Measurements from ENCODE around the gene ADGRD1.

The ADGRD1 gene

GRCh38 chr12:131090274-131091210, 136.8 kb downstream of the ADGRD1 start:
- no peak overlapping the region for H3K27ac ChIP-seq (ENCODE audit: low read depth, low read length)
- no peak overlapping the region for H3K9ac ChIP-seq (ENCODE audit: low read depth in 1 of 2, low read length in 2 of 2)
- H3K4me1 ChIP-seq (ENCODE audit: control insufficient read depth in 1 of 2, insufficient read depth in 2 of 2, low read length in 2 of 2): peaks cover 0 to 8% of the 10 kb centered on the region in 2 donors
- H3K9me3 ChIP-seq (ENCODE audit: control insufficient read depth in 1 of 2, low read length in 2 of 2): no peaks in the 10 kb centered on the region
- no peak overlapping the region for H3K4me3 ChIP-seq (ENCODE audit: low read depth in 1 of 2, low read length in 2 of 2)
- H3K27me3 ChIP-seq (ENCODE audit: control insufficient read depth in 1 of 2, insufficient read depth in 2 of 2, low read length in 2 of 2): no peaks in the 10 kb centered on the region
- H3K36me3 ChIP-seq (ENCODE audit: control insufficient read depth in 1 of 2, insufficient read depth in 2 of 2, low read length in 2 of 2): no peaks in the 10 kb centered on the region

- Histone ChIP-seq H3K4me1 (ENCODE audit: control insufficient read depth in 1 of 2, insufficient read depth in 2 of 2, low read length in 2 of 2) (peaks cover 0 to 8% of the 10 kb centered on the region in 2 donors), H3K9me3 (ENCODE audit: control insufficient read depth in 1 of 2, low read length in 2 of 2) (no peaks in the 10 kb centered on the region), H3K36me3 (ENCODE audit: control insufficient read depth in 1 of 2, insufficient read depth in 2 of 2, low read length in 2 of 2) (no peaks in the 10 kb centered on the region), H3K27ac (ENCODE audit: low read depth, low read length) (no peak overlapping the region), H3K9ac (ENCODE audit: low read depth in 1 of 2, low read length in 2 of 2) (no peak overlapping the region), H3K4me3 (ENCODE audit: low read depth in 1 of 2, low read length in 2 of 2) (no peak overlapping the region), H3K27me3 (ENCODE audit: control insufficient read depth in 1 of 2, insufficient read depth in 2 of 2, low read length in 2 of 2) (no peaks in the 10 kb centered on the region)
Observed at GRCh38 chr12:131091413-131091975, 137.8 kb downstream of the ADGRD1 start.

DNA sequence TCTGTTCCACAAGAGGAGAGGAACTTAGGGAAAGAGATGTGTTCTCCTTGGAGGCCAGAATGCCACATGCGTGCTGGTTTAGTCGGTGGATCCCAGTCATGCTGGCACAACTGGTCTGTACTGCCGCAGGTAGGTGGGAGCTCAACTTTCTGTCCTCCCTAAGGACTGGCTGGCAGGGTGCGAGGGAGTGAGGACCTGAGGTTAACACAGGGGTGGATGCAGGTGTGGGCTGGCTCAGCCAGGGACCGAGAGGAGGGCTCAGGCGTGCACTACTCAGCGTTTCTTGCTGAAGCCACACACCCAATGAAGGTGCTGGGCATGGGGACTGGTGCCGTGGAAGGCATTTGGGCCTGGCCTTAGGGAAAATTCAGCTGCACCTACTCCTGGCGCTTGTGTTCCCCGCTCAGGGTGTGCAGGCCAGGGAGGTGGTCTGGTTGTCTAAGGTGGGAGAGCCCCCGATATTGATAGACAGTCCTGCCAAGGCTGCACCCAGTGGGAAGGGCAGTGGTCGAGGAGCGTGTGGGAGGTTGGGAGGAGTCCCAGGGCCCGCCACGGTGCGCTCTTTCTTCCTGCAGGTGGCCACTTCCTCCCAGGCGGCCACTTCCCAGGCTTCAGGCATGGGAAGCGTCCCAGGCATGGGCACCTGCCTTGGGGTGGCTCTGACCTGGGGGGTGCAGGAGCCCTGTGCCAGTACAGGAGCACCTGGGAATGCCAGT, 138.4 kb downstream of the ADGRD1 start:
- H3K9ac ChIP-seq (ENCODE audit: low read depth in 1 of 2, low read length in 2 of 2): no peak overlapping the region
- H3K9me3 ChIP-seq (ENCODE audit: control insufficient read depth in 1 of 2, low read length in 2 of 2): no peaks in the 10 kb centered on the region
- no peak overlapping the region for H3K4me3 ChIP-seq (ENCODE audit: low read depth in 1 of 2, low read length in 2 of 2)
- H3K27ac ChIP-seq (ENCODE audit: low read depth, low read length): no peak overlapping the region
- no peaks in the 10 kb centered on the region for H3K36me3 ChIP-seq (ENCODE audit: control insufficient read depth in 1 of 2, insufficient read depth in 2 of 2, low read length in 2 of 2)
- H3K27me3 ChIP-seq (ENCODE audit: control insufficient read depth in 1 of 2, insufficient read depth in 2 of 2, low read length in 2 of 2): no peaks in the 10 kb centered on the region
- peaks cover 0 to 8% of the 10 kb centered on the region in 2 donors for H3K4me1 ChIP-seq (ENCODE audit: control insufficient read depth in 1 of 2, insufficient read depth in 2 of 2, low read length in 2 of 2)

DNA sequence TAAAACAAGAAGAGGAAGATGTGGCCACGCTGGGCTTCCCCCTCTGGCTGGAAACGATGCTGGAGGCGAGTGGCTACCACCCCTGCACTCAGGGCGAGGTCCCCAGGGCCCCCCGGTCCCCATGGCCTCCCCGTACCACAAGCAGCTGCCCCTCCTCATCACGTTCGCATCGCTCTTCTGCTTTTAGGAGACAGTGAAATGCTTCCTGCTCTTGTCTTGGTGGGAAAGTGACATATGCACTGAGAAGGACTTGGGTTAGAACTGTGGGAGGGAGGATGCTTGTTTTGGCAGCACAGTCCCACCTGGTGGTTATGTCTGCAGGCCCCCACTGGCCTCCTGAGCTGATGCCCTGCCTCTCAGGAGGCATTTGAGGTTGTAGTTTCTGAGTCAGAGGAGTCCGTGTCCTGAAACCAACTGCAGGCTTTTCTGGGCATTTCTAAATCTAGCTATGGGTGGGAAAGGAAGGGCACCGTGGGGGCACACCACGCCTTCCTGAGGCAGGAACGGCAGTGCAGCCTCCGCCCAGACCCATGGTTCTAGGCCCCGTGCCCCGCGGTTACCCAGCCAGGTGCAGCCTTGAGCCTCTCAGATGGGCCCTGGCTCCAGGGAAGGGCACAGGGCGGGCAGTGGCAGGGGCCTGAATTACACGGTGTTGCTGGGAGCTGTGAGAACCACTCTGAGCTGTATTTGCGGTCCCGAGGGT, 139.3 kb downstream of the ADGRD1 start:
- Histone ChIP-seq H3K9ac (ENCODE audit: low read depth in 1 of 2, low read length in 2 of 2) (no peak overlapping the region), H3K36me3 (ENCODE audit: control insufficient read depth in 1 of 2, insufficient read depth in 2 of 2, low read length in 2 of 2) (no peaks in the 10 kb centered on the region), H3K27ac (ENCODE audit: low read depth, low read length) (no peak overlapping the region), H3K4me3 (ENCODE audit: low read depth in 1 of 2, low read length in 2 of 2) (no peak overlapping the region), H3K9me3 (ENCODE audit: control insufficient read depth in 1 of 2, low read length in 2 of 2) (no peaks in the 10 kb centered on the region), H3K4me1 (ENCODE audit: control insufficient read depth in 1 of 2, insufficient read depth in 2 of 2, low read length in 2 of 2) (peaks cover 0 to 8% of the 10 kb centered on the region in 2 donors), H3K27me3 (ENCODE audit: control insufficient read depth in 1 of 2, insufficient read depth in 2 of 2, low read length in 2 of 2) (no peaks in the 10 kb centered on the region)

DNA sequence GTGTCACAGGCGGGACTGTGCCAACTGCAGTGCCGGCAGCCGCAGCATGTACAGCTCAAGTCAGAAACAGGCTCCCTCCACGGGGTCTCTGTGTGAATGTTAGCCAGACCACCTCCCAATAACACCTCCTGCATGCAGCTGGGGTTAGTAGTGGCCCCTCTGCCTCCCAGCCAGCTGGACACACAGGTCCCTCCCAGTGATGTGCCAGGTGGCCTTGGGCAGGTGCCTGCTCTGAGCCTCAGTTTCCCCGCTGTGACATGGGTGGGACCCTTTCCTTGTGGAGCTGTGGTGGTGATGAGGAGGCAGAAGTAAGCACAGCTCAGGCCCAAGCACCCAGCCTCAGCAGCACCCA, 139.9 kb downstream of the ADGRD1 start:
- Histone ChIP-seq H3K4me3 (ENCODE audit: low read depth in 1 of 2, low read length in 2 of 2) (no peak overlapping the region), H3K36me3 (ENCODE audit: control insufficient read depth in 1 of 2, insufficient read depth in 2 of 2, low read length in 2 of 2) (no peaks in the 10 kb centered on the region), H3K9ac (ENCODE audit: low read depth in 1 of 2, low read length in 2 of 2) (no peak overlapping the region), H3K27ac (ENCODE audit: low read depth, low read length) (no peak overlapping the region), H3K27me3 (ENCODE audit: control insufficient read depth in 1 of 2, insufficient read depth in 2 of 2, low read length in 2 of 2) (no peaks in the 10 kb centered on the region), H3K9me3 (ENCODE audit: control insufficient read depth in 1 of 2, low read length in 2 of 2) (no peaks in the 10 kb centered on the region), H3K4me1 (ENCODE audit: control insufficient read depth in 1 of 2, insufficient read depth in 2 of 2, low read length in 2 of 2) (peaks cover 0 to 8% of the 10 kb centered on the region in 2 donors)

DNA sequence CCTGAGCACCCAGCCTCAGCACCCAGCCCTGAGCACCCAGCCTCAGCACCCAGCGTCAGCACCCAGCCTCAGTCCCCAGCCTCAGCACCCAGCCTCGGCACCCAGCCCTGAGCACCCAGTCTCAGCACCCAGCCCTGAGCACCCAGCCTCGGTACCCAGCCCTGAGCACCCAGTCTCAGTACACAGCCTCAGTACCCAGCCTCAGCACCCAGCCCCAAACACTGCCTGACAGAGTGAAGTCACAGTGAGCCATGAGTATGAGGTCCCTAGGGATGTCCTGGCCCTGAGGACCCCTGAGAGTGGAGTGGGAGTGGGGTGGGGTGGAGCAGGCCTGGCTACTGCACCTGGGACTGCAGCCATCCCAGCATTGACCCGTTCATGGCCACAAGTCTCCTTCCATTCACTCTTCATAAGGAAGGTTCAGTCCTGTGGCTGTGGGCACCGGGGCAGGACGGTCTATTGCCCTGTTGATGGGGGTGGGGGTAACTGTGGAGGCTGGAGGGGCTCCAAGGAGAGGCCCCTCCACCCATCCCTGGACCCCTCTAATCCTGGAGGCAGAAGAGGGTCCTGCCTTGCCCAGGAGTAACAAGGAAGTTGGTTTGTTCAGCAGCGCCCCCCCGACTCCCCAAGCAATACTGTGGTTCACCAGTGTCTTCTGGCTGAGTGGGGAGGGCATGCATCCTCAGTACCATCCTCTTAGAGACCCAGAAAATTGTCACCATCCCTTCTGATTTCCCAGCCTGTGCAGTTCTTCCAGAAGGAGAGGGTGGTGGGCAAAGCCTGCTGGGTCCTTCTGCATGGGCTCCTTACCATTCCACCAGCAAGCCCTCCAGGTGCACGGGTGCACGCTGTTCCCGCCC, 140.5 kb downstream of the ADGRD1 start:
- H3K9ac ChIP-seq (ENCODE audit: low read depth in 1 of 2, low read length in 2 of 2): no peak overlapping the region
- H3K9me3 ChIP-seq (ENCODE audit: control insufficient read depth in 1 of 2, low read length in 2 of 2): no peaks in the 10 kb centered on the region
- H3K27me3 ChIP-seq (ENCODE audit: control insufficient read depth in 1 of 2, insufficient read depth in 2 of 2, low read length in 2 of 2): no peaks in the 10 kb centered on the region
- peaks cover 0 to 8% of the 10 kb centered on the region in 2 donors for H3K4me1 ChIP-seq (ENCODE audit: control insufficient read depth in 1 of 2, insufficient read depth in 2 of 2, low read length in 2 of 2)
- H3K36me3 ChIP-seq (ENCODE audit: control insufficient read depth in 1 of 2, insufficient read depth in 2 of 2, low read length in 2 of 2): no peaks in the 10 kb centered on the region
- no peak overlapping the region for H3K27ac ChIP-seq (ENCODE audit: low read depth, low read length)
- no peak overlapping the region for H3K4me3 ChIP-seq (ENCODE audit: low read depth in 1 of 2, low read length in 2 of 2)

- Histone ChIP-seq H3K4me1 (ENCODE audit: control insufficient read depth in 1 of 2, insufficient read depth in 2 of 2, low read length in 2 of 2) (peaks cover 0 to 8% of the 10 kb centered on the region in 2 donors), H3K9ac (ENCODE audit: low read depth in 1 of 2, low read length in 2 of 2) (no peak overlapping the region), H3K27me3 (ENCODE audit: control insufficient read depth in 1 of 2, insufficient read depth in 2 of 2, low read length in 2 of 2) (no peaks in the 10 kb centered on the region), H3K4me3 (ENCODE audit: low read depth in 1 of 2, low read length in 2 of 2) (no peak overlapping the region), H3K36me3 (ENCODE audit: control insufficient read depth in 1 of 2, insufficient read depth in 2 of 2, low read length in 2 of 2) (no peaks in the 10 kb centered on the region), H3K27ac (ENCODE audit: low read depth, low read length) (no peak overlapping the region), H3K9me3 (ENCODE audit: control insufficient read depth in 1 of 2, low read length in 2 of 2) (no peaks in the 10 kb centered on the region)
Observed at GRCh38 chr12:131094831-131095805, 141.4 kb downstream of the ADGRD1 start.

GRCh38 chr12:131095826-131096680, 142.3 kb downstream of the ADGRD1 start:
- Histone ChIP-seq H3K27me3 (ENCODE audit: control insufficient read depth in 1 of 2, insufficient read depth in 2 of 2, low read length in 2 of 2) (no peaks in the 10 kb centered on the region), H3K9ac (ENCODE audit: low read depth in 1 of 2, low read length in 2 of 2) (no peak overlapping the region), H3K9me3 (ENCODE audit: control insufficient read depth in 1 of 2, low read length in 2 of 2) (no peaks in the 10 kb centered on the region), H3K4me3 (ENCODE audit: low read depth in 1 of 2, low read length in 2 of 2) (no peak overlapping the region), H3K4me1 (ENCODE audit: control insufficient read depth in 1 of 2, insufficient read depth in 2 of 2, low read length in 2 of 2) (peaks cover 0 to 8% of the 10 kb centered on the region in 2 donors), H3K27ac (ENCODE audit: low read depth, low read length) (no peak overlapping the region), H3K36me3 (ENCODE audit: control insufficient read depth in 1 of 2, insufficient read depth in 2 of 2, low read length in 2 of 2) (no peaks in the 10 kb centered on the region)

Data from duodenal mucosa (tissue), 2 donors.